Measurements from ENCODE around the gene AHR. TPM values are rescaled to one million over a fixed set of nuclear protein-coding genes. Genes with fewer than 3 reads are reported as not detected.
"Not testable (repeated sequence)": the region's sequence is repeated elsewhere in the genome, so short reads cannot be mapped to it uniquely, and the experiment has no call there.

Gene AHR
- total RNA-seq, 1 experiment from 2014 or later, result 13.5 TPM

DNA sequence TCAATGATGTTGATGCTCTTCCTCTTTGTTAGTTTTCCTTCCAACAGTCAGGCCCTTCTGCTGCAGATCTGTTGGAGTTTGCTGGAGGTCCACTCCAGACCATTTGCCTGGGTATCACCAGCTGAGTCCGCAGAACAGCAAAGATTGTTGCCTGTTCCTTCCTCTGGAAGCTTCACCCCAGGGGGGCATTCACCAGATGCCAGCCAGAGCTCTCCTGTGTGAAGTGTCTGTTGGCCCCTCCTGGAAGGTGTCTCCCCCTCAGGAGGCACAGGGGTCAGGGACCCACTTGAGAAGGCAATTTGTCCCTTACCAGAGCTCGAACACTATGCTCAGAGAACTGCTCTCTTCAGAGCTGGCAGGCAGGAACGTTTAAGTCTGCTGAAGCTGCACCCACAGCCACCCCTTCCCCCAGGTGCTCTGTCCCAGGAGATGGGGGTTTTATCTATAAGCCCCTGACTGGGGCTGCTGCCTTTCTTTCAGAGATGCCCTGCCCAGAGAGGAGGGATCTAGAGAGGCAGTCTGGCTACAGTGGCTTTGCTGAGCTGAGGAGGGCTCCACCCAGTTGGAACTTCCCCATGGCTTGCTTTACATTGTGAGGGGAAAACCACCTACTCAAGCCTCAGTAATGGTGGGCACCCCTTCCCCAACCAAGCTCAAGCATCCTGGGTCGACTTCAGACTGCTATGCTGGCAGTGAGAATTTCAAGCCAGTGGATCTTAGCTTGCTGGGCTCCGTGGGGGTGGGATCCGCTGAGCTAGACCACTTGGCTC, 55.4 kb downstream of the AHR start:
- BruUV-seq (replicated peaks); intact Hi-C loops (cut with micrococcal nuclease; ENCODE audit: unreplicated experiment); H3K4me3 ChIP-seq (ENCODE audit: low read depth, low read length, poor library complexity, severe bottlenecking); H3K27ac ChIP-seq (ENCODE audit: low read depth, low read length, poor library complexity, severe bottlenecking); H3K9me3 ChIP-seq (ENCODE audit: low read depth, low read length, poor library complexity, severe bottlenecking); H3K36me3 ChIP-seq (ENCODE audit: insufficient read depth, low read length, poor library complexity, severe bottlenecking); CTCF ChIA-PET; H3K27me3 ChIP-seq (replicated peaks; ENCODE audit: insufficient read depth, low read depth, low read length, poor library complexity); H3K4me1 ChIP-seq (ENCODE audit: insufficient read depth, low read length, poor library complexity, severe bottlenecking); DNase-seq (ENCODE audit: low spot score): not testable (repeated sequence)
- POLR2A ChIA-PET (ENCODE audit: low non-redundant PET), result interaction anchor here (0.5 kb wide), 1 partner anchor 431 kb away, joined by 7 read pairs; no protein-coding TSS in a partner anchor

DNA sequence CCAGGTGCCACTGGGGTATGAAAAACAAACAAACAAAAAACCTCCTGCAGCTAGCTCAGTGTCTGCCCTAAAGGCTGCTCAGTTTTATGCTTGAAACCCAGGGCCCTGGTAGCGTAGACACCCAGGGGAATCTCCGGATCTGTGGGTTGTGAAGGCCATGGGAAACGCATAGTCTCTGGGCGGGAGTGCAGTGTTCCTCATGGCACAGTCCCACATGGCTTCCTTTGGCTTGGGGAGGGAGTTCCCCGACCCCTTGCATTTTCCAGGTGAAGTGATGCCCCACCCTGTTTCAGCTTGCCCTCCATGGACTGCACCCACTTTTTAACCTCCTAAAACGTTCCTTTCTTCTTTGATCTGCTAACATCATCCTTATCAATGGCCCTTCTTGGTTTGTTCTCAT, 56.0 kb downstream of the AHR start:
- CTCF ChIA-PET, result no interaction called here
- POLR2A ChIA-PET (ENCODE audit: low non-redundant PET), result interaction anchor here (0.5 kb wide), 1 partner anchor 432 kb away, joined by 7 read pairs; no protein-coding TSS in a partner anchor
- H3K9me3 ChIP-seq (ENCODE audit: low read depth, low read length, poor library complexity, severe bottlenecking), result no peaks in the 10 kb centered on the region
- H3K4me3 ChIP-seq (ENCODE audit: low read depth, low read length, poor library complexity, severe bottlenecking), result no peak overlapping the region
- intact Hi-C loops (cut with micrococcal nuclease; ENCODE audit: unreplicated experiment), result no loop called here
- H3K36me3 ChIP-seq (ENCODE audit: insufficient read depth, low read length, poor library complexity, severe bottlenecking), result no peaks in the 10 kb centered on the region
- H3K4me1 ChIP-seq (ENCODE audit: insufficient read depth, low read length, poor library complexity, severe bottlenecking), result no peaks in the 10 kb centered on the region
- H3K27ac ChIP-seq (ENCODE audit: low read depth, low read length, poor library complexity, severe bottlenecking), result no peak overlapping the region
- no peak for TF ChIP-seq EZH2 (IDR thresholded peaks at IDR 0.05; ENCODE audit: borderline replicate concordance, low read depth, low read length, poor library complexity, severe bottlenecking)
- TF ChIP-seq, protein P1, sequence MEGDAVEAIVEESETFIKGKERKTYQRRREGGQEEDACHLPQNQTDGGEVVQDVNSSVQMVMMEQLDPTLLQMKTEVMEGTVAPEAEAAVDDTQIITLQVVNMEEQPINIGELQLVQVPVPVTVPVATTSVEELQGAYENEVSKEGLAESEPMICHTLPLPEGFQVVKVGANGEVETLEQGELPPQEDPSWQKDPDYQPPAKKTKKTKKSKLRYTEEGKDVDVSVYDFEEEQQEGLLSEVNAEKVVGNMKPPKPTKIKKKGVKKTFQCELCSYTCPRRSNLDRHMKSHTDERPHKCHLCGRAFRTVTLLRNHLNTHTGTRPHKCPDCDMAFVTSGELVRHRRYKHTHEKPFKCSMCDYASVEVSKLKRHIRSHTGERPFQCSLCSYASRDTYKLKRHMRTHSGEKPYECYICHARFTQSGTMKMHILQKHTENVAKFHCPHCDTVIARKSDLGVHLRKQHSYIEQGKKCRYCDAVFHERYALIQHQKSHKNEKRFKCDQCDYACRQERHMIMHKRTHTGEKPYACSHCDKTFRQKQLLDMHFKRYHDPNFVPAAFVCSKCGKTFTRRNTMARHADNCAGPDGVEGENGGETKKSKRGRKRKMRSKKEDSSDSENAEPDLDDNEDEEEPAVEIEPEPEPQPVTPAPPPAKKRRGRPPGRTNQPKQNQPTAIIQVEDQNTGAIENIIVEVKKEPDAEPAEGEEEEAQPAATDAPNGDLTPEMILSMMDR (conservative IDR thresholded peaks at IDR 0.05; ENCODE audit: low read depth, low read length), result no peak
- BruUV-seq (replicated peaks), result no TSS peak
- no peaks in the 10 kb centered on the region for H3K27me3 ChIP-seq (replicated peaks; ENCODE audit: insufficient read depth, low read depth, low read length, poor library complexity)
- DNase-seq (ENCODE audit: low spot score), result no peak

DNA sequence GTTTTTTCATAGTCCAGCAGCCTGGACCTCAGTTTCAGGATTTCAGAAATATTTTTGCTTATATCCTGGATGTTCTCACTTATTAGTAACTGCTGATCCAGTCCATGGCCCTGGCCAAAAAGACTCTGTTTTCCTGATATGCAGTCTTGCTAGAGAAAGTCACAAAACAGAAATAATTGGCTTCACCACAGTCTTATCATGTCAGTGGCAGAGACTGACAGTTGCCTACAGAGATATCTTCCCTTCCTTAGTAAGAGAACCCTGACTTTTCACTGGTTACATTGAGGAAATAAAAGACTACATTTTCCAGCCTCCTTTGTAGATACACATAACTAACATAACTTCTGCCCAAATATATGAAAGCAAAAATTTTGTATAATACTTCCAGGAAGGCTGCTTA, 56.6 kb downstream of the AHR start:
- Histone ChIP-seq H3K36me3 (ENCODE audit: insufficient read depth, low read length, poor library complexity, severe bottlenecking) (no peaks in the 10 kb centered on the region), H3K4me3 (ENCODE audit: low read depth, low read length, poor library complexity, severe bottlenecking) (no peak overlapping the region), H3K4me1 (ENCODE audit: insufficient read depth, low read length, poor library complexity, severe bottlenecking) (no peaks in the 10 kb centered on the region), H3K9me3 (ENCODE audit: low read depth, low read length, poor library complexity, severe bottlenecking) (no peaks in the 10 kb centered on the region), H3K27me3 (replicated peaks; ENCODE audit: insufficient read depth, low read depth, low read length, poor library complexity) (no peaks in the 10 kb centered on the region), H3K27ac (ENCODE audit: low read depth, low read length, poor library complexity, severe bottlenecking) (no peak overlapping the region)
- POLR2A ChIA-PET (ENCODE audit: low non-redundant PET), result no interaction called here
- TF ChIP-seq EZH2 (IDR thresholded peaks at IDR 0.05; ENCODE audit: borderline replicate concordance, low read depth, low read length, poor library complexity, severe bottlenecking), result no peak
- TF ChIP-seq, protein P1 (conservative IDR thresholded peaks at IDR 0.05; ENCODE audit: low read depth, low read length), result no peak
- BruUV-seq (replicated peaks), result no TSS peak
- intact Hi-C loops (cut with micrococcal nuclease; ENCODE audit: unreplicated experiment), result no loop called here
- no peak for DNase-seq (ENCODE audit: low spot score)
- CTCF ChIA-PET, result no interaction called here

- intact Hi-C loops (cut with micrococcal nuclease; ENCODE audit: unreplicated experiment), result no loop called here
These were observed 59.5 kb downstream of the AHR start for GRCh38 chr7:17357952-17358351.

More at GRCh38 chr7:17357952-17358351, 59.5 kb downstream of the AHR start:
- no peak for TF ChIP-seq EZH2 (IDR thresholded peaks at IDR 0.05; ENCODE audit: borderline replicate concordance, low read depth, low read length, poor library complexity, severe bottlenecking)
- TF ChIP-seq, protein P1 (conservative IDR thresholded peaks at IDR 0.05; ENCODE audit: low read depth, low read length), result no peak
- no peak overlapping the region for H3K4me3 ChIP-seq (ENCODE audit: low read depth, low read length, poor library complexity, severe bottlenecking)
- H3K27me3 ChIP-seq (replicated peaks; ENCODE audit: insufficient read depth, low read depth, low read length, poor library complexity), result no peaks in the 10 kb centered on the region
- CTCF ChIA-PET, result no interaction called here
- H3K4me1 ChIP-seq (ENCODE audit: insufficient read depth, low read length, poor library complexity, severe bottlenecking), result peaks cover 6% of the 10 kb centered on the region
- POLR2A ChIA-PET (ENCODE audit: low non-redundant PET), result no interaction called here
- DNase-seq (ENCODE audit: low spot score), result no peak
- no peak overlapping the region for H3K27ac ChIP-seq (ENCODE audit: low read depth, low read length, poor library complexity, severe bottlenecking)
- no peaks in the 10 kb centered on the region for H3K9me3 ChIP-seq (ENCODE audit: low read depth, low read length, poor library complexity, severe bottlenecking)
- no peaks in the 10 kb centered on the region for H3K36me3 ChIP-seq (ENCODE audit: insufficient read depth, low read length, poor library complexity, severe bottlenecking)
- no TSS peak for BruUV-seq (replicated peaks)
